H9 (cell line): Measurements from ENCODE around the gene SLC23A1. TPM values are rescaled to one million over a fixed set of nuclear protein-coding genes. Genes with fewer than 3 reads are reported as not detected.

Experiments
- DNase-seq: peaks from one replicate; pipeline ENCODE4 v3.0.0-alpha.2; 2017
- H2AFZ ChIP-seq: one replicate; pipeline ENCODE4 v1.6.1; 2013; ENCODE audit warnings: mild to moderate bottlenecking, low read length, control low read depth, moderate library complexity
- H2AK5ac ChIP-seq: 2 replicates; pipeline ENCODE4 v1.6.1; 2013; ENCODE audit warnings: low read length, control low read depth, mixed read lengths; ENCODE audit not compliant: insufficient read length
- H2BK120ac ChIP-seq: one replicate; pipeline ENCODE4 v1.6.1; 2013; ENCODE audit warnings: low read depth, mild to moderate bottlenecking, low read length, control low read depth, inconsistent platforms; ENCODE audit not compliant: poor library complexity, severe bottlenecking
- H2BK12ac ChIP-seq: 2 replicates; pipeline ENCODE4 v1.6.1; 2013; ENCODE audit warnings: low read length, control low read depth, mixed read lengths, low read depth; ENCODE audit not compliant: insufficient read length
- H2BK15ac ChIP-seq: 2 replicates; pipeline ENCODE4 v1.6.1; 2013; ENCODE audit warnings: low read depth, low read length, control low read depth
- H2BK20ac ChIP-seq: one replicate; pipeline ENCODE4 v1.6.1; 2013; ENCODE audit warnings: low read depth, mild to moderate bottlenecking, low read length, control low read depth, inconsistent platforms; ENCODE audit not compliant: poor library complexity, severe bottlenecking
- H2BK5ac ChIP-seq: 2 replicates; pipeline ENCODE4 v1.6.1; 2013; ENCODE audit warnings: low read length, control low read depth, mixed read lengths; ENCODE audit not compliant: insufficient read length
- H3K14ac ChIP-seq: 2 replicates; pipeline ENCODE4 v1.6.1; 2013; ENCODE audit warnings: low read length, control low read depth; ENCODE audit not compliant: insufficient read depth
- H3K18ac ChIP-seq: 2 replicates; pipeline ENCODE4 v1.6.1; 2013; ENCODE audit warnings: low read depth, mild to moderate bottlenecking, mixed read lengths, low read length, control low read depth; ENCODE audit not compliant: insufficient read length
- H3K23ac ChIP-seq: 2 replicates; pipeline ENCODE4 v1.6.1; 2013; ENCODE audit warnings: low read length, control low read depth, mixed read lengths, low read depth; ENCODE audit not compliant: insufficient read length
- H3K23me2 ChIP-seq: 2 replicates; pipeline ENCODE4 v1.6.1; 2013; ENCODE audit warnings: low read depth, mild to moderate bottlenecking, mixed read lengths, low read length, control low read depth; ENCODE audit not compliant: insufficient read length, poor library complexity, severe bottlenecking
- H3K27ac ChIP-seq: 2 replicates; pipeline ENCODE4 v1.5.1; 2013; ENCODE audit warnings: low read length, control low read depth, mixed read lengths, low read depth; ENCODE audit not compliant: insufficient read length
- H3K27me3 ChIP-seq: 2 replicates; pipeline ENCODE4 v1.6.1; 2013; ENCODE audit warnings: low read length, control low read depth, inconsistent platforms; ENCODE audit not compliant: insufficient read depth
- H3K4ac ChIP-seq: 2 replicates; pipeline ENCODE4 v1.6.1; 2013; ENCODE audit warnings: low read depth, mild to moderate bottlenecking, control low read depth, inconsistent platforms, low read length, moderate library complexity
- H3K4me1 ChIP-seq: 2 replicates; pipeline ENCODE4 v1.6.1; 2013; ENCODE audit warnings: low read length, control low read depth, inconsistent platforms; ENCODE audit not compliant: insufficient read depth
- H3K4me2 ChIP-seq: 2 replicates; pipeline ENCODE4 v1.6.1; 2013; ENCODE audit warnings: low read length, control low read depth, mixed read lengths; ENCODE audit not compliant: insufficient read length, insufficient read depth
- H3K56ac ChIP-seq: 2 replicates; pipeline ENCODE4 v1.6.1; 2013; ENCODE audit warnings: low read depth, mild to moderate bottlenecking, mixed read lengths, low read length, control low read depth; ENCODE audit not compliant: insufficient read length
- H3K79me1 ChIP-seq: 2 replicates; pipeline ENCODE4 v1.6.1; 2013; ENCODE audit warnings: low read depth, mild to moderate bottlenecking, moderate library complexity, low read length, control low read depth, inconsistent platforms; ENCODE audit not compliant: insufficient read depth, poor library complexity, severe bottlenecking
- H3K79me2 ChIP-seq: 2 replicates; pipeline ENCODE4 v1.6.1; 2013; ENCODE audit warnings: low read length, control low read depth, inconsistent platforms; ENCODE audit not compliant: insufficient read depth
- H3K9ac ChIP-seq: 2 replicates; pipeline ENCODE4 v1.6.1; 2013; ENCODE audit warnings: low read length, control low read depth, mixed read lengths; ENCODE audit not compliant: insufficient read length; ENCODE audit errors: extremely low read depth
- H3K9me3 ChIP-seq: one replicate; pipeline ENCODE4 v1.6.1; 2013; ENCODE audit warnings: low read depth, low read length, inconsistent platforms; ENCODE audit not compliant: control insufficient read depth
- H3T11ph ChIP-seq: one replicate; pipeline ENCODE4 v1.6.1; 2013; ENCODE audit warnings: mild to moderate bottlenecking, low read length, control low read depth, inconsistent platforms
- H4K20me1 ChIP-seq: one replicate; pipeline ENCODE4 v1.6.1; 2013; ENCODE audit not compliant: control insufficient read depth, insufficient read length, insufficient read depth
- H4K5ac ChIP-seq: 2 replicates; pipeline ENCODE4 v1.6.1; 2013; ENCODE audit warnings: low read depth, mild to moderate bottlenecking, mixed read lengths, low read length, control low read depth; ENCODE audit not compliant: insufficient read length
- H4K8ac ChIP-seq: replicated peaks from 2 replicates; pipeline ENCODE4 v1.6.1; 2013; ENCODE audit warnings: low read length, control low read depth, mixed read lengths, low read depth; ENCODE audit not compliant: insufficient read length
- H4K91ac ChIP-seq: 2 replicates; pipeline ENCODE4 v1.6.1; 2013; ENCODE audit warnings: low read depth, mild to moderate bottlenecking, moderate library complexity, mixed read lengths, low read length, control low read depth; ENCODE audit not compliant: insufficient read length
- H3K27ac Mint-ChIP-seq, 3 experiments: 2 replicates in 2 of 3; 3 replicates in 1 of 3; pipeline ENCODE4 v1.8.0; 2020 to 2021; ENCODE audit warnings: mixed read lengths in 3 of 3, mild to moderate bottlenecking in 1 of 3, moderate library complexity in 1 of 3
- H3K27me3 Mint-ChIP-seq: 2 replicates; pipeline ENCODE4 v1.8.0; 2021; ENCODE audit warnings: low read depth, mild to moderate bottlenecking, moderate library complexity, mixed read lengths
- H3K36me3 Mint-ChIP-seq, 3 experiments: 2 replicates in 2 of 3; 3 replicates in 1 of 3; pipeline ENCODE4 v1.8.0; 2020 to 2021; ENCODE audit warnings: low read depth in 3 of 3, mixed read lengths in 3 of 3; ENCODE audit not compliant: insufficient read depth in 1 of 3
- H3K4me1 Mint-ChIP-seq, 2 experiments: 2 replicates each; pipeline ENCODE4 v1.8.0; 2020; ENCODE audit warnings: mixed read lengths in 2 of 2
- H3K4me3 Mint-ChIP-seq, 2 experiments: 2 replicates in 1 of 2; 3 replicates in 1 of 2; pipeline ENCODE4 v1.8.0; 2020 to 2021; ENCODE audit warnings: mild to moderate bottlenecking in 2 of 2, mixed read lengths in 2 of 2, moderate library complexity in 1 of 2
- H3K9me3 Mint-ChIP-seq, 2 experiments: 2 replicates in 1 of 2; 3 replicates in 1 of 2; pipeline ENCODE4 v1.8.0; 2020; ENCODE audit warnings: mild to moderate bottlenecking in 2 of 2, mixed read lengths in 2 of 2, moderate library complexity in 1 of 2
- WGBS: extraction: QIAGEN DNeasy Blood & Tissue Kit; methylation state at CpG from one replicate; pipeline ENCODE4 v1.1.7; 2013; ENCODE audit warnings: missing lambda C conversion rate, low lambda C conversion rate, mixed read lengths; ENCODE audit not compliant: insufficient read length; ENCODE audit errors: extremely low coverage; 5-methylcytosine and 5-hydroxymethylcytosine counted together
- total RNA-seq: library from RNA; stranded (reverse); gene quantifications from 2 replicates; pipeline ENCODE4 v1.2.1, GENCODE V29; 2021
- TF ChIP-seq, protein P1 (sequence below): fragments of 200-600 bp; sonication (generic); conservative IDR thresholded peaks from 3 replicates; pipeline ENCODE4 v1.8.0; 2021; ENCODE audit warnings: antibody characterized with exemption, mild to moderate bottlenecking

SLC23A1 gene
- total RNA-seq, 1 experiment from 2014 or later: not detected

DNA sequence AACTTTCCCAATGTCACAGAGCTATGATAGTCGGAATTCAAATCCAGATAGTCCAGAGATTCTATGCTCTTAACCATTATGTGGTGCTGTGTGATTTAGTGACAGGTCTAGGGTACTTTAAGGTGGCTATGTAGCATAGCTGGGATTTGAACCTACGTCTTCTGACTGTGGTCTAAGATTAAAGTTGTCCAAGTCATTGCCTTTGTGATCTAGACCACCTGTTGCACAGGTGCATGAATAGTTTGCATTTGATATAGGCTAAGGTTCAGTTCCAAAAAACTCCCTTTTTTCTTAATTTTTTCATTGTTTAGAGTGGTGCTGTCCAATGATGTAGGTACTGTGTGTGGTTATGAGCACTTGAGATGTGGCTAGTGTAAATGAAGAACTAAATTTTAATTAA lies 38.9 kb downstream of the SLC23A1 start:
- H2BK20ac ChIP-seq: no peak overlapping the region
- H3K79me1 ChIP-seq: peaks cover 11% of the 10 kb centered on the region
- DNase-seq: no peak
- no peaks in the 10 kb centered on the region for H3K27me3 ChIP-seq
- H2AK5ac ChIP-seq: no peak overlapping the region
- Mint-ChIP-seq H3K4me1 (peaks cover 18 to 25% of the 10 kb centered on the region in 2 experiments), H3K27ac (no peak overlapping the region), H3K36me3 (peaks cover 18 to 45% (median 41%) of the 10 kb centered on the region in 3 experiments; a peak in 6 of 7 replicates), H3K4me3 (peak overlapping the region; percentile 34 to 56; a peak in 4 of 5 replicates), H3K27me3 (peaks cover 3% of the 10 kb centered on the region), H3K9me3 (no peaks in the 10 kb centered on the region; a peak in 1 of 5 replicates)
- H3K9ac ChIP-seq: no peak overlapping the region
- WGBS: no CpG with 5 or more reads among the region's 2 CpGs
- H3K23me2 ChIP-seq: peaks cover 7% of the 10 kb centered on the region
- H2BK15ac ChIP-seq: no peak overlapping the region
- H3K79me2 ChIP-seq: peaks cover 50% of the 10 kb centered on the region
- H2AFZ ChIP-seq: no peak overlapping the region
- H4K8ac ChIP-seq: no peak overlapping the region
- no peak overlapping the region for H3K56ac ChIP-seq
- no peak overlapping the region for H3T11ph ChIP-seq
- H3K9me3 ChIP-seq: no peaks in the 10 kb centered on the region
- H3K27ac ChIP-seq: no peak overlapping the region
- H4K20me1 ChIP-seq: no peaks in the 10 kb centered on the region
- no peak overlapping the region for H3K4ac ChIP-seq
- no peaks in the 10 kb centered on the region; the same call in none of the 2 replicates for H3K4me1 ChIP-seq
- no peak overlapping the region for H2BK120ac ChIP-seq
- no peak overlapping the region for H4K5ac ChIP-seq
- H3K4me2 ChIP-seq: no peak overlapping the region
- no peak overlapping the region for H3K18ac ChIP-seq
- no peak overlapping the region for H3K23ac ChIP-seq
- H2BK5ac ChIP-seq: no peak overlapping the region
- H3K14ac ChIP-seq: no peak overlapping the region
- no peak overlapping the region for H4K91ac ChIP-seq
- TF ChIP-seq, protein P1, sequence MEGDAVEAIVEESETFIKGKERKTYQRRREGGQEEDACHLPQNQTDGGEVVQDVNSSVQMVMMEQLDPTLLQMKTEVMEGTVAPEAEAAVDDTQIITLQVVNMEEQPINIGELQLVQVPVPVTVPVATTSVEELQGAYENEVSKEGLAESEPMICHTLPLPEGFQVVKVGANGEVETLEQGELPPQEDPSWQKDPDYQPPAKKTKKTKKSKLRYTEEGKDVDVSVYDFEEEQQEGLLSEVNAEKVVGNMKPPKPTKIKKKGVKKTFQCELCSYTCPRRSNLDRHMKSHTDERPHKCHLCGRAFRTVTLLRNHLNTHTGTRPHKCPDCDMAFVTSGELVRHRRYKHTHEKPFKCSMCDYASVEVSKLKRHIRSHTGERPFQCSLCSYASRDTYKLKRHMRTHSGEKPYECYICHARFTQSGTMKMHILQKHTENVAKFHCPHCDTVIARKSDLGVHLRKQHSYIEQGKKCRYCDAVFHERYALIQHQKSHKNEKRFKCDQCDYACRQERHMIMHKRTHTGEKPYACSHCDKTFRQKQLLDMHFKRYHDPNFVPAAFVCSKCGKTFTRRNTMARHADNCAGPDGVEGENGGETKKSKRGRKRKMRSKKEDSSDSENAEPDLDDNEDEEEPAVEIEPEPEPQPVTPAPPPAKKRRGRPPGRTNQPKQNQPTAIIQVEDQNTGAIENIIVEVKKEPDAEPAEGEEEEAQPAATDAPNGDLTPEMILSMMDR: no peak
- H2BK12ac ChIP-seq: no peak overlapping the region
